Esophagus muscularis mucosa (tissue), 4 donors: ENCODE data around the gene ANKS1A. TPM values are rescaled to one million over a fixed set of nuclear protein-coding genes. Genes with fewer than 3 reads are reported as not detected.
A peak's percentile ranks its signal among the peaks of the same experiment; 100 is the strongest.

Experiments used
- DNase-seq: peaks from one replicate; pipeline ENCODE4 v3.0.0-alpha.2; 2017; ENCODE audit errors: extremely low spot score
- H3K27ac ChIP-seq, 4 donors: fragments of 200-600 bp; sonication (generic); replicated peaks in 1 of 4; 1 replicate in 3 of 4; 2 replicates in 1 of 4; pipeline ENCODE4 v1.5.1; 2016 to 2019; ENCODE audit warnings: mild to moderate bottlenecking in 1 of 4
- H3K27me3 ChIP-seq, 4 donors: fragments of 200-600 bp; sonication (generic); one replicate each; pipeline versions ENCODE4 v1.5.1 to v1.6.0; 2016 to 2019
- H3K36me3 ChIP-seq, 4 donors: fragments of 200-600 bp; sonication (generic); one replicate each; pipeline ENCODE4 v1.5.1; 2016 to 2019
- H3K4me1 ChIP-seq, 4 donors: fragments of 200-600 bp; sonication (generic); one replicate each; pipeline ENCODE4 v1.5.1; 2016 to 2019
- H3K4me3 ChIP-seq, 4 donors: fragments of 200-600 bp; sonication (generic); 1 replicate in 2 of 4; 2 replicates in 2 of 4; pipeline ENCODE4 v1.5.1; 2016 to 2019; ENCODE audit warnings: mild to moderate bottlenecking in 4 of 4, moderate library complexity in 1 of 4
- H3K9me3 ChIP-seq, 4 donors: fragments of 200-600 bp; sonication (generic); 1 replicate in 3 of 4; 2 replicates in 1 of 4; pipeline ENCODE4 v1.5.1; 2016 to 2019
- EP300 ChIP-seq: sonication (generic); formaldehyde crosslinking; IDR thresholded peaks from one replicate; pipeline ENCODE4 v1.6.1; 2017; ENCODE audit warnings: antibody characterized with exemption
- POLR2A ChIP-seq: fragments of 450-650 bp; IDR thresholded peaks from one replicate; pipeline ENCODE4 v1.6.1; 2017; ENCODE audit warnings: antibody characterized with exemption, moderate library complexity, mild to moderate bottlenecking, low read depth
- POLR2AphosphoS5 ChIP-seq, 2 donors: sonication (generic); formaldehyde crosslinking; IDR thresholded peaks; one replicate each; pipeline ENCODE4 v1.6.1; 2017; ENCODE audit warnings: antibody characterized with exemption in 2 of 2
- WGBS: methylation state at CpG from one replicate; pipeline ENCODE4 v1.1.5; 2018; 5-methylcytosine and 5-hydroxymethylcytosine counted together
- intact Hi-C: fragments of 100-400 bp; cut with DNase I; formaldehyde crosslinking; loops from one replicate; pipeline ENCODE4 v1.15.1; 2023
- total RNA-seq, 4 donors: library from RNA; depleted of rRNA; stranded (reverse); fragments of >200 nt; gene quantifications; one replicate each; pipeline versions ENCODE4 v1.1.0 to v1.2.1, GENCODE V29; 2016
- TF ChIP-seq, protein P1 (sequence below), 3 experiments: fragments of 200-600 bp in 2 of 3; fragments of 450-650 bp in 1 of 3; sonication (generic) in 2 of 3; IDR thresholded peaks; one replicate each; pipeline ENCODE4 v1.5.1; 2017 to 2019; ENCODE audit warnings: antibody characterized with exemption in 3 of 3, mild to moderate bottlenecking in 2 of 3, moderate library complexity in 1 of 3

The ANKS1A gene
- total RNA-seq, 4 donors from 2014 or later, result 68.3 to 132 (median 98.7) TPM

DNA sequence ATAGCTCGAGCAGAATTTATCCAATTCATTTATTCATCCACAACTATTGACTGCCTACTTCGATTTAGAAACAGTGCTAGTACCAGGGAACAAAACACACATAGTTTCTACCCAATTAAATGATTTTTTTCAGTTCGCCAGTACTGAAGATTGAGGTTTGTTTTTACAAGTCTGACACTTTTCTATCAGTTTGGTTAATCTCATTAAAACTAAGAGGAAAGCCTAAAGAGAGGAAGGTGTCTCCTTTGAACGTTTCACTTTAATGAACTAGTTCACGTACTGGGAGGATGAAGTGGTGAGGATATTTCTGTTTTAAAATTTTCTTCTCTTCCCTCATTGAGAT lies 570 bp upstream of the ANKS1A start:
- TF ChIP-seq POLR2A (no peak), POLR2AphosphoS5 (IDR thresholded peaks at IDR 0.05) (no peak), EP300 (no peak)
- TF ChIP-seq, protein P1, sequence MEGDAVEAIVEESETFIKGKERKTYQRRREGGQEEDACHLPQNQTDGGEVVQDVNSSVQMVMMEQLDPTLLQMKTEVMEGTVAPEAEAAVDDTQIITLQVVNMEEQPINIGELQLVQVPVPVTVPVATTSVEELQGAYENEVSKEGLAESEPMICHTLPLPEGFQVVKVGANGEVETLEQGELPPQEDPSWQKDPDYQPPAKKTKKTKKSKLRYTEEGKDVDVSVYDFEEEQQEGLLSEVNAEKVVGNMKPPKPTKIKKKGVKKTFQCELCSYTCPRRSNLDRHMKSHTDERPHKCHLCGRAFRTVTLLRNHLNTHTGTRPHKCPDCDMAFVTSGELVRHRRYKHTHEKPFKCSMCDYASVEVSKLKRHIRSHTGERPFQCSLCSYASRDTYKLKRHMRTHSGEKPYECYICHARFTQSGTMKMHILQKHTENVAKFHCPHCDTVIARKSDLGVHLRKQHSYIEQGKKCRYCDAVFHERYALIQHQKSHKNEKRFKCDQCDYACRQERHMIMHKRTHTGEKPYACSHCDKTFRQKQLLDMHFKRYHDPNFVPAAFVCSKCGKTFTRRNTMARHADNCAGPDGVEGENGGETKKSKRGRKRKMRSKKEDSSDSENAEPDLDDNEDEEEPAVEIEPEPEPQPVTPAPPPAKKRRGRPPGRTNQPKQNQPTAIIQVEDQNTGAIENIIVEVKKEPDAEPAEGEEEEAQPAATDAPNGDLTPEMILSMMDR (IDR thresholded peaks at IDR 0.05), result no peak
- intact Hi-C loops, result loop anchor here (5.0 kb wide), 2 partner anchors 96 to 131 kb away; partner anchors contain the start of genes BLTP3A and SNRPC
- H3K27me3 ChIP-seq, result no peaks in the 10 kb centered on the region
- no peaks in the 10 kb centered on the region for H3K9me3 ChIP-seq
- H3K27ac ChIP-seq, result peak overlapping the region; percentile 85 to 92 (median 90)
- DNase-seq, result no peak
- H3K4me1 ChIP-seq, result peaks cover 21 to 65% (median 40%) of the 10 kb centered on the region in 4 donors
- peak overlapping the region; percentile 75 to 86 (median 78) for H3K4me3 ChIP-seq
- peaks cover 0 to 10% (median 0%) of the 10 kb centered on the region in 4 donors for H3K36me3 ChIP-seq
- WGBS, result 2% methylated on average over 5 of the region's 5 CpGs

DNA sequence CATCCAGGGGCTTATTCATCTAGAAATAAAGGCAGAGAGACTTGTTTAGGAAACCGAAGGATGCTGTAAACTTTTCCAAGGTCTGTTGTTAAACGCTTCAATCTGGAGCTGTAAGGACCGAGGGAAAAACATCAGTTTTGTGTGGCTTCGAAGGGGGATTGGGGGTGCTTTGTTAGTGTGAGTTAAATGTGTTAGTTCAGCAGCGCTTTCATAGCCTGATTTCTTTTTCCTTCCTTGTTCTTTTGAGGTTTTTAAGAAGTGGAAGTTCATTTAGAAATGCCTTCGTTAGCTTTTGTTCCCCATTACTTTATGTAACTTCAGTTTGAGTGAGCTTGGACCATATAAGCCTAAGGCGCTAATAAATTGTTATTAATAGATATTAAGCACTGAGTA lies 1.5 kb downstream of the ANKS1A start:
- no peaks in the 10 kb centered on the region for H3K27me3 ChIP-seq
- peak overlapping the region in 2 of 4 donors; percentile 90 to 92 for H3K27ac ChIP-seq
- H3K4me1 ChIP-seq, result peaks cover 21 to 58% (median 40%) of the 10 kb centered on the region in 4 donors
- intact Hi-C loops, result no loop called here
- whole genome bisulfite sequencing, result 46% methylated on average over 7 of the region's 7 CpGs
- no peak for DNase-seq
- peak overlapping the region; percentile 75 to 86 (median 78) for H3K4me3 ChIP-seq
- no peak for TF ChIP-seq POLR2AphosphoS5 (IDR thresholded peaks at IDR 0.05)
- TF ChIP-seq, protein P1 (IDR thresholded peaks at IDR 0.05), result no peak
- TF ChIP-seq EP300, result no peak
- no peak for TF ChIP-seq POLR2A
- no peaks in the 10 kb centered on the region for H3K36me3 ChIP-seq
- H3K9me3 ChIP-seq, result no peaks in the 10 kb centered on the region

DNA sequence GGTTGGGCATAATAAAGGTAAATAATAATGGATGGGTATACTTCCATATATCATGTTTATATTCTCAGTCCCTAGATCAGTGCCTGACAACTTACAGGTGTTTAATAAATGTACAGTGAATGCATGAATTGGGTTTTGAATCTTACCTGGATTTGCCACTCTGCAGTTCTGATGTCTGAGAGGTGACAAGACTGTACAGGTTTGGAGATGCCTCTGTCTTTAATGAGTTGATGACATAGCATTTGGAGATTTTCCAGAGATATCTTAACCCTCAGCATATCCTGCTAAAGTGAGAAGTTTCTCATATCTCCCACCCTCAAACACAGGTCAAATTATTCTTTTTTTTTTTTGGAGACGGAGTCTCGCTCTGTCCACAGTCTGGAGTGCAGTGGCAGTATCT lies 2.2 kb downstream of the ANKS1A start:
- Histone ChIP-seq H3K36me3 (peaks cover 0 to 4% (median 0%) of the 10 kb centered on the region in 4 donors), H3K4me3 (no peak overlapping the region), H3K9me3 (no peaks in the 10 kb centered on the region), H3K27ac (no peak overlapping the region), H3K4me1 (peaks cover 18 to 51% (median 35%) of the 10 kb centered on the region in 4 donors), H3K27me3 (no peaks in the 10 kb centered on the region)
- TF ChIP-seq EP300 (no peak), POLR2AphosphoS5 (IDR thresholded peaks at IDR 0.05) (no peak), POLR2A (no peak)
- TF ChIP-seq, protein P1 (IDR thresholded peaks at IDR 0.05), result no peak
- 96% methylated on average over 2 of the region's 2 CpGs for WGBS
- intact Hi-C loops, result no loop called here
- no peak for DNase-seq

DNA sequence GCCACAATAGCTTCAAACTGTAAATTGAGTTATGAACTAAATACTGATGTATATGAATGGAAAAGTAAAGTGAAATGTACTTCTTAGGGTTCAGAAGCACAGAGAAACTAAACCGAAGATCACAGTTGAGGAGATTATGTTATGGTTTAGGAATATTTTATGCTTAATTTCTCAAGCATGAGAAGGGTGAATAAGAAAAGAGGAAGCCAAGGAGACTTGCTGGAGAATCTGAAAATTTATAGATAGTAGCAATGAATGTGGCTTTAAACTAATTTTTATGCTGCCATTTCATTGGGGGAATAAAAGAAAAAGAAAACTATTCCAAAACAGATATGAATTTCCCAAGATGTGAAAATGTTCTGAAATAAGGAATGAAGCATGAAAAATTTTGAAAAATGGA lies 5.6 kb downstream of the ANKS1A start:
- Histone ChIP-seq H3K4me1 (peaks cover 8 to 37% (median 25%) of the 10 kb centered on the region in 4 donors), H3K36me3 (peaks cover 0 to 4% (median 0%) of the 10 kb centered on the region in 4 donors), H3K27ac (no peak overlapping the region), H3K27me3 (no peaks in the 10 kb centered on the region), H3K4me3 (no peak overlapping the region), H3K9me3 (no peaks in the 10 kb centered on the region)
- intact Hi-C loops, result no loop called here
- WGBS, result 83% methylated on average over 1 of the region's 1 CpG
- no peak for TF ChIP-seq EP300
- TF ChIP-seq, protein P1 (IDR thresholded peaks at IDR 0.05), result no peak
- TF ChIP-seq POLR2A, result no peak
- TF ChIP-seq POLR2AphosphoS5 (IDR thresholded peaks at IDR 0.05), result no peak
- DNase-seq, result no peak

DNA sequence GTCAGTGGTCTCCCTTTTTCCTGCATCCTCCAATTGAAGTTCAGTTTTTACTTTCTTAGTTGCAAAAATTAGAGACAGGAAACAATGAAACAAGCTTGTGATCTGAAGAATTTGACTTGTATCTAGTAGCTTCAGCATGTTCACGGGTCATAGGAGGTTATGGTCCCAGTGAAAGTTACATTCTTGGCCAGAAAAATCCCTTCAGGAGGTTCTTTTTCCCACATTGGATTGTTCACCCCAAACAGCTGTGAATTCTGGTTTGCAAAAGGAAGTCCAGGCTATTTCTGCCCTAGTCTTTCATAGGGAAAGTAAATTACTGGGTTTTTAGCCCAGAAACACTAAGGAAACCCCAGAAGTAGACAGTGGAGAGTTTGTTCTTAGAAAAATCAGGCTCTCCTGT lies 8.1 kb downstream of the ANKS1A start:
- no peak for TF ChIP-seq POLR2AphosphoS5 (IDR thresholded peaks at IDR 0.05)
- Histone ChIP-seq H3K27ac (no peak overlapping the region), H3K4me1 (peaks cover 0 to 13% (median 3%) of the 10 kb centered on the region in 4 donors), H3K9me3 (no peaks in the 10 kb centered on the region), H3K4me3 (no peak overlapping the region), H3K36me3 (peaks cover 0 to 4% (median 0%) of the 10 kb centered on the region in 4 donors), H3K27me3 (no peaks in the 10 kb centered on the region)
- no peak for DNase-seq
- intact Hi-C loops, result no loop called here
- 73% methylated on average over 1 of the region's 1 CpG for WGBS
